ENCODE measurements around the gene MLPH. TPM values are rescaled to one million over a fixed set of nuclear protein-coding genes. Genes with fewer than 3 reads are reported as not detected.

MLPH gene
- total RNA-seq, 2 experiments from 2014 or later, result not detected

GRCh38 chr2:237488901-237489860 is 2.1 kb downstream of the MLPH start:
- DNase-seq, result no peak
- no peaks in the 10 kb centered on the region for H3K4me1 Mint-ChIP-seq
- peaks cover 53% of the 10 kb centered on the region for H3K27me3 Mint-ChIP-seq
- H3K27ac Mint-ChIP-seq, result no peak overlapping the region
- H3K36me3 Mint-ChIP-seq, result no peaks in the 10 kb centered on the region
- CTCF ChIA-PET, result interaction anchor here (0.9 to 1.7 kb wide), 3 partner anchors 14 to 83 kb away, joined by 3 to 6 read pairs (median 5); no protein-coding TSS in a partner anchor
- no peak overlapping the region for H3K4me3 Mint-ChIP-seq
- peaks cover 11% of the 10 kb centered on the region for H3K9me3 Mint-ChIP-seq (ENCODE audit: low read depth)
- ATAC-seq, result no peak

GRCh38 chr2:237490009-237490711 is 3.1 kb downstream of the MLPH start:
- Mint-ChIP-seq H3K27ac (no peak overlapping the region), H3K27me3 (peaks cover 45% of the 10 kb centered on the region), H3K4me1 (no peaks in the 10 kb centered on the region), H3K4me3 (no peak overlapping the region), H3K9me3 (ENCODE audit: low read depth) (peaks cover 11% of the 10 kb centered on the region), H3K36me3 (no peaks in the 10 kb centered on the region)
- CTCF ChIA-PET, result interaction anchor here (1.7 kb wide), 1 partner anchor 15 kb away, joined by 6 read pairs; no protein-coding TSS in a partner anchor
- DNase-seq, result no peak
- no peak for ATAC-seq

GRCh38 chr2:237490795-237491194 is 3.7 kb downstream of the MLPH start:
- ATAC-seq, result no peak
- no peak for DNase-seq
- CTCF ChIA-PET, result interaction anchor here (1.4 kb wide), 1 partner anchor 15 kb away, joined by 6 read pairs; no protein-coding TSS in a partner anchor
- H3K4me3 Mint-ChIP-seq, result no peak overlapping the region
- no peaks in the 10 kb centered on the region for H3K4me1 Mint-ChIP-seq
- H3K9me3 Mint-ChIP-seq (ENCODE audit: low read depth), result peaks cover 11% of the 10 kb centered on the region
- H3K36me3 Mint-ChIP-seq, result no peaks in the 10 kb centered on the region
- H3K27me3 Mint-ChIP-seq, result peaks cover 39% of the 10 kb centered on the region
- no peak overlapping the region for H3K27ac Mint-ChIP-seq

GRCh38 chr2:237491515-237492118 is 4.6 kb downstream of the MLPH start:
- DNase-seq (no peak), ATAC-seq (no peak)
- Mint-ChIP-seq H3K4me3 (no peak overlapping the region), H3K36me3 (no peaks in the 10 kb centered on the region), H3K4me1 (no peaks in the 10 kb centered on the region), H3K27ac (no peak overlapping the region), H3K27me3 (peaks cover 35% of the 10 kb centered on the region), H3K9me3 (ENCODE audit: low read depth) (peaks cover 11% of the 10 kb centered on the region)
- CTCF ChIA-PET, result interaction anchor here (1.4 kb wide), 1 partner anchor 16 kb away, joined by 6 read pairs; no protein-coding TSS in a partner anchor

- no peak overlapping the region for H3K27ac Mint-ChIP-seq
- no peak for ATAC-seq
- H3K36me3 Mint-ChIP-seq, result no peaks in the 10 kb centered on the region
- CTCF ChIA-PET, result interaction anchor here (1.4 kb wide), 1 partner anchor 17 kb away, joined by 6 read pairs; no protein-coding TSS in a partner anchor
- no peak for DNase-seq
- no peaks in the 10 kb centered on the region for H3K4me1 Mint-ChIP-seq
- no peak overlapping the region for H3K4me3 Mint-ChIP-seq
- H3K27me3 Mint-ChIP-seq, result peaks cover 33% of the 10 kb centered on the region
- H3K9me3 Mint-ChIP-seq (ENCODE audit: low read depth), result peaks cover 11% of the 10 kb centered on the region
Observed at GRCh38 chr2:237492137-237492890, 5.3 kb downstream of the MLPH start.

- no peak overlapping the region for H3K4me3 Mint-ChIP-seq
- DNase-seq (no peak), ATAC-seq (no peak)
- peaks cover 11% of the 10 kb centered on the region for H3K9me3 Mint-ChIP-seq (ENCODE audit: low read depth)
- no peaks in the 10 kb centered on the region for H3K4me1 Mint-ChIP-seq
- H3K27ac Mint-ChIP-seq, result no peak overlapping the region
- no peaks in the 10 kb centered on the region for H3K36me3 Mint-ChIP-seq
- H3K27me3 Mint-ChIP-seq, result peaks cover 23% of the 10 kb centered on the region
- CTCF ChIA-PET, result no interaction called here
Observed at GRCh38 chr2:237494066-237494465, 7.0 kb downstream of the MLPH start.

GRCh38 chr2:237495521-237496117 is 8.6 kb downstream of the MLPH start:
- Mint-ChIP-seq H3K4me3 (no peak overlapping the region), H3K9me3 (ENCODE audit: low read depth) (peaks cover 11% of the 10 kb centered on the region), H3K4me1 (no peaks in the 10 kb centered on the region), H3K27me3 (peaks cover 22% of the 10 kb centered on the region), H3K36me3 (no peaks in the 10 kb centered on the region), H3K27ac (no peak overlapping the region)
- DNase-seq, result no peak
- CTCF ChIA-PET, result no interaction called here
- ATAC-seq, result no peak

- CTCF ChIA-PET, result no interaction called here
- Mint-ChIP-seq H3K27me3 (peaks cover 29% of the 10 kb centered on the region), H3K9me3 (ENCODE audit: low read depth) (peaks cover 10% of the 10 kb centered on the region), H3K36me3 (no peaks in the 10 kb centered on the region), H3K27ac (no peak overlapping the region), H3K4me1 (no peaks in the 10 kb centered on the region), H3K4me3 (no peak overlapping the region)
- DNase-seq (no peak), ATAC-seq (no peak)
Observed at GRCh38 chr2:237496428-237496827, 9.4 kb downstream of the MLPH start.

GRCh38 chr2:237497009-237497837 is 10.2 kb downstream of the MLPH start:
- peaks cover 31% of the 10 kb centered on the region for H3K27me3 Mint-ChIP-seq
- H3K9me3 Mint-ChIP-seq (ENCODE audit: low read depth), result peaks cover 3% of the 10 kb centered on the region
- H3K36me3 Mint-ChIP-seq, result no peaks in the 10 kb centered on the region
- H3K4me1 Mint-ChIP-seq, result no peaks in the 10 kb centered on the region
- no peak overlapping the region for H3K27ac Mint-ChIP-seq
- H3K4me3 Mint-ChIP-seq, result no peak overlapping the region
- ATAC-seq (no peak), DNase-seq (no peak)
- CTCF ChIA-PET, result interaction anchor here (0.6 kb wide), 1 partner anchor 83 kb away, joined by 3 read pairs; no protein-coding TSS in a partner anchor

- Mint-ChIP-seq H3K4me3 (no peak overlapping the region), H3K4me1 (no peaks in the 10 kb centered on the region), H3K27me3 (peaks cover 31% of the 10 kb centered on the region), H3K36me3 (no peaks in the 10 kb centered on the region), H3K27ac (no peak overlapping the region), H3K9me3 (ENCODE audit: low read depth) (no peaks in the 10 kb centered on the region)
- no peak for DNase-seq
- no peak for ATAC-seq
- CTCF ChIA-PET, result no interaction called here
Observed at GRCh38 chr2:237497838-237498186, 10.8 kb downstream of the MLPH start.

GRCh38 chr2:237498341-237498740 is 11.3 kb downstream of the MLPH start:
- Mint-ChIP-seq H3K27me3 (peaks cover 31% of the 10 kb centered on the region), H3K27ac (no peak overlapping the region), H3K4me3 (no peak overlapping the region), H3K4me1 (no peaks in the 10 kb centered on the region), H3K36me3 (no peaks in the 10 kb centered on the region), H3K9me3 (ENCODE audit: low read depth) (no peaks in the 10 kb centered on the region)
- DNase-seq, result no peak
- CTCF ChIA-PET, result interaction anchor here (2.0 kb wide), 1 partner anchor 15 kb away, joined by 4 read pairs; no protein-coding TSS in a partner anchor
- ATAC-seq, result no peak
